HepG2 (cell line): Measurements from ENCODE around the gene TBC1D5.

ENCODE experiments used
- CHD2 ChIP-seq: IDR thresholded peaks from 2 replicates; pipeline ENCODE4 v1.6.1; 2011; ENCODE audit warnings: low read depth, low read length, improper control_type of control experiment
- CTCF ChIP-seq: sonication (generic); formaldehyde crosslinking; IDR thresholded peaks from 2 replicates; pipeline ENCODE4 v1.5.0; 2020; ENCODE audit warnings: mild to moderate bottlenecking, missing genetic modification reagents, moderate library complexity
- GTF2F1 ChIP-seq: fragments of 150-350 bp; IDR thresholded peaks from 2 replicates; pipeline ENCODE4 v1.6.1; 2014; ENCODE audit warnings: low read length
- MAFF ChIP-seq: IDR thresholded peaks from 2 replicates; pipeline ENCODE4 v1.6.1; 2011; ENCODE audit warnings: low read depth, low read length, improper control_type of control experiment
- SALL1 ChIP-seq: sonication (generic); formaldehyde crosslinking; IDR thresholded peaks from 2 replicates; pipeline ENCODE4 v1.8.0; 2022; ENCODE audit warnings: mild to moderate bottlenecking, missing genetic modification reagents
- SMAD1 ChIP-seq: sonication (generic); formaldehyde crosslinking; IDR thresholded peaks from 2 replicates; pipeline ENCODE4 v1.4.0; 2020; ENCODE audit warnings: missing genetic modification reagents, low read depth, mild to moderate bottlenecking, borderline replicate concordance
- SMC3 ChIP-seq: IDR thresholded peaks from 2 replicates; pipeline ENCODE4 v1.6.1; 2011; ENCODE audit warnings: low read length, improper control_type of control experiment
- ZFP82 ChIP-seq: sonication (generic); formaldehyde crosslinking; IDR thresholded peaks from 2 replicates; pipeline ENCODE4 v1.5.1; 2020; ENCODE audit warnings: mild to moderate bottlenecking, missing genetic modification reagents, borderline replicate concordance
- ZNF292 ChIP-seq: sonication (generic); formaldehyde crosslinking; IDR thresholded peaks from 2 replicates; pipeline ENCODE4 v1.8.1; 2022; ENCODE audit warnings: mild to moderate bottlenecking, low read depth, missing genetic modification reagents, borderline replicate concordance
- ZNF724P ChIP-seq: sonication (generic); formaldehyde crosslinking; IDR thresholded peaks from 2 replicates; pipeline ENCODE4 v1.8.0; 2022; ENCODE audit warnings: missing genetic modification reagents, borderline replicate concordance
- ZNF747 ChIP-seq: sonication (generic); formaldehyde crosslinking; IDR thresholded peaks from 2 replicates; pipeline ENCODE4 v1.8.1; 2023; ENCODE audit warnings: missing genetic modification reagents, mild to moderate bottlenecking, borderline replicate concordance
- TF ChIP-seq, protein P1 (sequence below): sonication (generic); formaldehyde crosslinking; IDR thresholded peaks from 2 replicates; pipeline ENCODE4 v1.8.1; 2023; ENCODE audit warnings: mild to moderate bottlenecking, missing genetic modification reagents

- TF ChIP-seq SMAD1, result no peak
- TF ChIP-seq CTCF (CRISPR knock-in tag), result no peak
- no peak for TF ChIP-seq ZNF724P
- TF ChIP-seq ZNF292, result no peak
- no peak for TF ChIP-seq MAFF
- TF ChIP-seq, protein P1, sequence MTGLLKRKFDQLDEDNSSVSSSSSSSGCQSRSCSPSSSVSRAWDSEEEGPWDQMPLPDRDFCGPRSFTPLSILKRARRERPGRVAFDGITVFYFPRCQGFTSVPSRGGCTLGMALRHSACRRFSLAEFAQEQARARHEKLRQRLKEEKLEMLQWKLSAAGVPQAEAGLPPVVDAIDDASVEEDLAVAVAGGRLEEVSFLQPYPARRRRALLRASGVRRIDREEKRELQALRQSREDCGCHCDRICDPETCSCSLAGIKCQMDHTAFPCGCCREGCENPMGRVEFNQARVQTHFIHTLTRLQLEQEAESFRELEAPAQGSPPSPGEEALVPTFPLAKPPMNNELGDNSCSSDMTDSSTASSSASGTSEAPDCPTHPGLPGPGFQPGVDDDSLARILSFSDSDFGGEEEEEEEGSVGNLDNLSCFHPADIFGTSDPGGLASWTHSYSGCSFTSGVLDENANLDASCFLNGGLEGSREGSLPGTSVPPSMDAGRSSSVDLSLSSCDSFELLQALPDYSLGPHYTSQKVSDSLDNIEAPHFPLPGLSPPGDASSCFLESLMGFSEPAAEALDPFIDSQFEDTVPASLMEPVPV (CRISPR knock-in tag), result no peak
- TF ChIP-seq CHD2, result no peak
- TF ChIP-seq GTF2F1, result no peak
- no peak for TF ChIP-seq ZNF747
- no peak for TF ChIP-seq SMC3
- TF ChIP-seq ZFP82, result no peak
- TF ChIP-seq SALL1 (CRISPR knock-in tag), result no peak
Observed at GRCh38 chr3:17120115-17120514, 622.3 kb downstream of the TBC1D5 start.
